HL-60/S4 (cell line): ENCODE measurements around the gene LRG1.

Source experiments
- in situ Hi-C: fragments of 300-500 bp; cut with MboI; formaldehyde crosslinking; loops from 2 replicates; pipeline ENCODE4 v1.14.3; 2022; ENCODE audit warnings: low sequenced_read_pairs

The LRG1 gene

DNA sequence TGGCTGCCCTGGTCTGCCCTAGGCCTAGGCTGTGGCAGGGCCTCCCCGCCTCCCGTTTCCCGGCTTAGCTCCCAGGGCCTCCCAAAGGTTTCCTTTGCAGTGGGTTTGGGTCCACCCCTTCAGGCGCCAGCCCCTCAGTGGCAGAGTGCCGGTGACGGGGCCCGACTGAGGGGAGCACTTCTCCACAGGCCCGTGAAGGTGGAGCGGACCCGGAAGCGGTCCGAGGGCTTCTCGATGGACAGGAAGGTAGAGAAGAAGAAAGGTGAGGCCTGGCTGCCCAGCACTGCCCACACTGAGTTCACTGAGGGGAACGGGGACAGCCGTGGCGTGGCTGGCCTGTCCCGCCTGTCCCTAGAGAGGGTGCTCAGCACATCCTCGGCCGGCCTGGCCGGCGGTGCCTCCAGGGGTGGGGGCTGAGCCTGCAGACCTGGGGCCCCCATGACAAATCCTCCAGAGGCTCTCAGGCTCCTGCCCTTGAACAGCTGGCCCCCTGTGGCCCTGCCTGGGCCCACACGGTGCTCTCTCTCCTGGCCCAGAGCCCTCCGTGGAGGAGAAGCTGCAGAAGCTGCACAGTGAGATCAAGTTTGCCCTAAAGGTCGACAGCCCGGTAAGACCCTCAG is 42.0 kb downstream of the LRG1 start:
- in situ Hi-C loops = no loop called here

DNA sequence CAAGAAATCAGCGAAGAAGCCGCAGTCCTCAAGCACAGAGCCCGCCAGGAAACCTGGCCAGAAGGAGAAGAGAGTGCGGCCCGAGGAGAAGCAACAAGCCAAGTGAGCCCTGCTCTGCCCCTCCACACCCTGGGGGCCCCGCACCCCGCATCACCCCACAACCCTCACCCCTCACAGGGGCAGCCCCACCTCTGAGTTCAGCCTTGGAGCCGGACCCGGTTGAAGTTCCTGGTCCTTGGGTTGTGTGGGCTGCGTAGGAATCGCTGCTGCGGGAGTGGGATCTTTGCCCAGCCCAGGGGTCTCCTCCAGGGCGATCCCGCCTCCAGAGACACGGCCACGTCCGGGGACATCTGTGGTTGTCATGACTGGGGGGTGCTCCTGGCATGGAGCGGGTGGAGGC is 43.5 kb downstream of the LRG1 start:
- in situ Hi-C loops = no loop called here

DNA sequence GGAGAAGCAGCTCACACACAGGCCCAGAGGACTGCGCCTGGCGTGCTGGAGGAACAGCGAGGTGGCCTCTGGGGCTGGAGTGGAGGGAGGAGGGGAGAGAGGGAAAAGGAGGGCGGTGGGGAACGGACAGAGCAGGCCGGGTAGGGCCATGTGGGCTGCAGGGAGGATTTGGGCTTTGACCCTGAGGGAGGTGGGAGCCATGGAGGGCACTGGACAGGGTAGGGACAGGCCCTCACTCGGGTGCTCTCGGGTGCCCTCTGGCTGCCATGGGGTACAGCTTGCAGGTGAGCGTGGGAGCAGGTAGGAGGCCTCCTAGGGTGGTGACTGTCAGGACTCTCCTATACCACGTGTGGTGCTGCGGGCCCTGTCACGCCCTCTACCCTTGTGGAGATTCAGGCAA is 44.4 kb downstream of the LRG1 start:
- in situ Hi-C loops = no loop called here

DNA sequence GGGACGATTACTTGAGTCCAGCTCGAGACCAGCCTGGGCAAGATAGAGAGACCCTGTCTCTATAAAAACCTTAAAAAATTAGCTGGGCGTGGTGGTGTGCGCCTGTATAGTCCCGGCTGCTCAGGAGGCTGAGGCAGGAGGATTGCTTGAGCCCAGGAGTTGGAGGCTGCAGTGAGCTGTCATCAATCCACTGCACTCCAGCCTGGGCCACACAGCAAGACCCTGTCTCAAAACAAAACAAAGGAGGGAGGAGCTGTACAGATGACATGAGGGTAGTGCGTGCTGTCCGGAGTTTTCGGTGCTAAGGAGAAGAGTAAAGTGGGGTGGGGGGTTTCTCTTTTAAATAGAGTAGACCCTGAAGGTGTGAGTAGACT is 45.2 kb downstream of the LRG1 start:
- in situ Hi-C loops = no loop called here

DNA sequence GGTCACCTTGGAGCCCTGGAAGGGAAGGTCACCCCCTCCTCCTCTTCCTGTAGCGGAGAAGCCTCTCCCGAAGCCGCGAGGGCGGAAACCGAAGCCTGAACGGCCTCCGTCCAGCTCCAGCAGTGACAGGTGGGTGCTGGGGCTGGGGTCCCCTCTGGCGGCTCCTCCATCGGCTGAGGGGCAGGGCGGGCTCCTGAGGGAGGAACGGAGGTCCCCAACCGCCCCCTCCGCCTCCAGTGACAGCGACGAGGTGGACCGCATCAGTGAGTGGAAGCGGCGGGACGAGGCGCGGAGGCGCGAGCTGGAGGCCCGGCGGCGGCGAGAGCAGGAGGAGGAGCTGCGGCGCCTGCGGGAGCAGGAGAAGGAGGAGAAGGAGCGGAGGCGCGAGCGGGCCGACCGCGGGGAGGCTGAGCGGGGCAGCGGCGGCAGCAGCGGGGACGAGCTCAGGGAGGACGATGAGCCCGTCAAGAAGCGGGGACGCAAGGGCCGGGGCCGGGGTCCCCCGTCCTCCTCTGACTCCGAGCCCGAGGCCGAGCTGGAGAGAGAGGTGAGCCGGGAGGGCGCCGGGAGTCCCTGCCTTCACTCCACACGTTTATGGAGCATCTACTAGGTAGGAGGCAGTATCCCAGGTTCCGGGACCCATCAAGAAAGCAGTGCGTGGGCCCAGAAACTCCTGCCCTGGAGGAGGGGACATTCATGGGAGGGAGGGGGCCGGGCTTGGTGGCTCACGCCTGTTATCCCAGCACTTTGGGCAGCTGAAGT is 45.7 kb downstream of the LRG1 start:
- in situ Hi-C loops = no loop called here

DNA sequence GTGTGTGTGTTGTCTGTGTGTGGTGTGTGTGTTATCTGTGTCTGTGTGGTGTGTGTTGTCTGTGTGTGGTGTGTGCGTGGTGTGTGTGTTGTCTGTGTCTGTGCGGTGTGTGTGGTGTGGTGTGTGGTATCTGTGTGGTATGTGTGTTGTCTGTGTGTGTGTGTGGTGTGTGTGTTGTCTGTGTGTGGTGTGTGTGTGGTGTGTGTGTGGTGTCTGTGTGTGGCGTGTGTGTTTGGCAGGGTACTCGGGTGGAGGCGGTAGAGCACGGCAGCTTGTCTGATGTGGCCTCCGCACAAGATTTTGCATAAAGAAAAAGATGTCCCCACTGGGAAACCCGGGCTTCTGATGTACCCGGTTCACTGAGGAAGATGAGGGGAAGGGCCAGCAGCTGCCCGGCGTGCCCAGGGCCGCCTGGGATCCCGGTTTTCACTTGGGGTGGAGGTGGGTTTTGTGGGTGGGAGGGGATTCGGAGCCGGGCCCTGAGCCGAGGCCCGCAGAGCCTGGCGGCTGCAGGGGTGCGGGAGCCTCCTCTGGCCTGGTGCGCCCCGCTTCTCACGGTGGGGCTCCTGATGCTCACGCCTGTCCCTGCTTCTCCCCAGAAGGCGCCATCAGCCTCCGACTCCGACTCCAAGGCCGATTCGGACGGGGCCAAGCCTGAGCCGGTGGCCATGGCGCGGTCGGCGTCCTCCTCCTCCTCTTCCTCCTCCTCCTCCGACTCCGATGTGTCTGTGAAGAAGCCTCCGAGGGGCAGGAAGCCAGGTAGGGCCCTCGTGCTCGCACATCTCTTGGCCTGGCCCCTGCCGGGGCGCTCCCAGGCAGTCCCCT is 46.5 kb downstream of the LRG1 start:
- in situ Hi-C loops = no loop called here

DNA sequence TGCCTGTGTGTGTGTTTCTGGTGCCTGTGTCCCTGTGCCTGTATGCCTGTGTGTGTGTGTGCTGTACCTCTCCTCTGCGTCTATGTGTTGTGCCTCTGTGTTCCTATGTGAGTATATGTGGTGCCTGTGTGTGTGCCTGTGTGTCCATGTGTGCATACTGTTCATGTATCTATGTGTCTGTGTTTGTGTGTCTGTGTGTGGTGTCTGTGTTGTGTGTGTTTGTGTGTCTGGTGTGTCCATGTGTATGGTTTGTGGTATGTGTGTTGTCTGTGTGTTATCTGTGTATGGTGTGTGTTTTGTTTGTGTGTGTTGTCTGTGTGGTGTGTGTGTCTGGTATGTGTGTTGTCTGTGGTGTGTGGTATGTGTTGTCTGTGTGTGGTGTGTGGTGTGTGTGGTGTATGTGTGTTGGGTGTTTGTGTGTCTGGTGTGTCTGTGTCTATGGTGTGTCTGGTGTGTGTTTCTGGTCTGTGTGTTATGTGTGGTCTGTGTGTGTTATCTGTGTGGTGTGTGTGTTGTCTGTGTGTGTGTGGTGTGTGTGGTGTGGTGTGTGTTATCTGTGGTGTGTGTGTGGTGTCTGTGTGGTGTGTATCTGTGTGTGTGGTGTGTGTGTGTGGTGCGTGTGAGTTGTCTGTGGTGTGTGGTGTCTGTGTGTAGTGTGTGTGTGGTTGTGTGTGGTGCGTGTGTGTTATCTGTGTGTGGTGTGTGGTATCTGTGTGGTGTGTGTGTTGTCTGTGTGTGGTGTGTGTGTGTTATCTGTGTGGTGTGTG is 47.3 kb downstream of the LRG1 start:
- in situ Hi-C loops = no loop called here

DNA sequence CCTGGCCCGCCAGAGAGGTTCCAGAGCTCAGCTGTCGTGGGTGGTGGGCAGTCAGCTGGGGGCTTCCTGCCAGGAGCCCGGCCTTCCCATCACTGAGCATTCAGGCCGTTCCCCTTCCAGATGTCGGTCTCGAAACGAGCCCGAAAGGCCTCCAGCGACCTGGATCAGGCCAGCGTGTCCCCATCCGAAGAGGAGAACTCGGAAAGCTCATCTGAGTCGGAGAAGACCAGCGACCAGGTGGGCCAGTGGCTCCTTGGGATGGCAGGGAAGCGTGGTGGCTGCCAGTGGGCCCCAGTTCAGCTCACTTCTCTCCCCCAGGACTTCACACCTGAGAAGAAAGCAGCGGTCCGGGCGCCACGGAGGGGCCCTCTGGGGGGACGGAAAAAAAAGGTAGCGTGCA is 48.4 kb downstream of the LRG1 start:
- in situ Hi-C loops = no loop called here

DNA sequence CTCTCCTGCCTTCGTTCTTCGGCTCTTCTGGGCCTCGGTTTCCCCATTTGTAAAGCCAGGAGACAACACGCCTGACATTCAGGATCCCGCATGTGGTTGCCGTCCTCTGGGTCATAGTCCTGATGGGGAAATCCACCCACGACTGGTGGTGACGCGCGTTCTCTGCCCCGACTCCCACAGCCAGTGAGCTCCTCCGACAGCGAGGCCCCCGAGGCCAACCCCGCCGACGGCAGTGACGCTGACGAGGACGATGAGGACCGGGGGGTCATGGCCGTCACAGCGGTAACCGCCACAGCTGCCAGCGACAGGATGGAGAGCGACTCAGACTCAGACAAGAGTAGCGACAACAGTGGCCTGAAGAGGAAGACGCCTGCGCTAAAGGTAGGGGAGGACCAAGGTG is 51.3 kb downstream of the LRG1 start:
- in situ Hi-C loops = no loop called here

DNA sequence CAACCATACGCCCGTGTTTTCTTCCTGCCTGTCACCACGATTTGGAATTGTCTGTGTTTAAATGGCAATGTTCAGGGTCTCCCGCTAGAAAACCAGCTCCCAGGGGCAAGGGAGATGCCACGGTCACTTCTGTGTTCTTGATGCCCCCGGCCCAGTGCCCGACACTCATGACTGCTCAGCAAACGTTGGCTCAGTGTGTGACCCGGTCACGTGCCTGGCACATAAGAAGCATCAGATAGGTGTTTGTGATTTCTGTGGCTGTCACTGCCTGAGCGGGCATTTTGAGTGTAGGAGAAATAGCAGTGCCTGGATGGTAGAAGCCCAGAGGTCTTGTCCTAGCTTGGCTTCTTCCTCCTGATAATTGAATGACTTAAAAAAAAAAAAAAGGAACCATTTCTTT is 52.3 kb downstream of the LRG1 start:
- in situ Hi-C loops = no loop called here
